Lower leg skin (tissue), 4 donors: ENCODE results near the gene INF2. TPM values are rescaled to one million over a fixed set of nuclear protein-coding genes. Genes with fewer than 3 reads are reported as not detected.

ENCODE experiments used
- DNase-seq, 2 donors: peaks; one replicate each; pipeline ENCODE4 v3.0.0-alpha.2; 2019; ENCODE audit warnings: low spot score in 2 of 2
- H3K4me3 ChIP-seq: fragments of 200-600 bp; sonication (generic); 2 replicates; pipeline ENCODE4 v1.5.1; 2017; ENCODE audit warnings: mild to moderate bottlenecking, low read depth; ENCODE audit not compliant: poor library complexity, severe bottlenecking
- POLR2A ChIP-seq, 2 donors: fragments of 450-650 bp; IDR thresholded peaks; one replicate each; pipeline ENCODE4 v1.6.1; 2016 to 2017; ENCODE audit warnings: antibody characterized with exemption in 2 of 2, mild to moderate bottlenecking in 1 of 2, moderate library complexity in 1 of 2
- WGBS, 2 donors: methylation state at CpG; one replicate each; pipeline ENCODE4 v1.1.5; 2018; 5-methylcytosine and 5-hydroxymethylcytosine counted together
- intact Hi-C: fragments of 100-400 bp; cut with DNase I; formaldehyde crosslinking; loops from one replicate; pipeline ENCODE4 v1.15.0; 2023; ENCODE audit warnings: low total_unique reads
- total RNA-seq, 4 donors: library from RNA; depleted of rRNA; stranded (reverse); fragments of >200 nt; gene quantifications; one replicate each; pipeline ENCODE4 v1.1.0, GENCODE V29; 2016
- TF ChIP-seq, protein P1 (sequence below), 3 donors: fragments of 450-650 bp; IDR thresholded peaks; one replicate each; pipeline ENCODE4 v1.5.1; 2016; ENCODE audit warnings: antibody characterized with exemption in 3 of 3, mild to moderate bottlenecking in 3 of 3, moderate library complexity in 2 of 3

Gene INF2
- total RNA-seq, 4 donors from 2014 or later: 63.8 to 121 (median 83.9) TPM

DNA sequence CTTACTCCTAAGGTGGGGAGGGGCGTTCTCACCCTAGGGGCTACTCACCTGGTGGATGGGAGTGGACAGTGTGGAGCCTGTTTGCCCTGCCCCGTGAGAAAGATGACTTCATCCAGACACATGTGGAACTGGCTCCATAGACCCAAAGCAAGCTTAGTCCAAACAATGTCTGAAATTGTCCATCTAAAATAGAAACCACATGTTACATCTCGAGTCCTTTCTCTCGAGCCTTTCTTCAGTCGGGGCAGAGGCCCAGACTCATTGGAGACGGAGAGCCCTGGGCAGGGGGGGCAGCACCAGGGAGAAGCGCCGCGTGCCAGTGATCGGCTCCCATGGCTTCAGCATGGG is 67.8 kb downstream of the INF2 start:
- no peak overlapping the region for H3K4me3 ChIP-seq
- intact Hi-C loops: no loop called here
- TF ChIP-seq POLR2A (IDR thresholded peaks at IDR 0.05): no peak
- TF ChIP-seq, protein P1, sequence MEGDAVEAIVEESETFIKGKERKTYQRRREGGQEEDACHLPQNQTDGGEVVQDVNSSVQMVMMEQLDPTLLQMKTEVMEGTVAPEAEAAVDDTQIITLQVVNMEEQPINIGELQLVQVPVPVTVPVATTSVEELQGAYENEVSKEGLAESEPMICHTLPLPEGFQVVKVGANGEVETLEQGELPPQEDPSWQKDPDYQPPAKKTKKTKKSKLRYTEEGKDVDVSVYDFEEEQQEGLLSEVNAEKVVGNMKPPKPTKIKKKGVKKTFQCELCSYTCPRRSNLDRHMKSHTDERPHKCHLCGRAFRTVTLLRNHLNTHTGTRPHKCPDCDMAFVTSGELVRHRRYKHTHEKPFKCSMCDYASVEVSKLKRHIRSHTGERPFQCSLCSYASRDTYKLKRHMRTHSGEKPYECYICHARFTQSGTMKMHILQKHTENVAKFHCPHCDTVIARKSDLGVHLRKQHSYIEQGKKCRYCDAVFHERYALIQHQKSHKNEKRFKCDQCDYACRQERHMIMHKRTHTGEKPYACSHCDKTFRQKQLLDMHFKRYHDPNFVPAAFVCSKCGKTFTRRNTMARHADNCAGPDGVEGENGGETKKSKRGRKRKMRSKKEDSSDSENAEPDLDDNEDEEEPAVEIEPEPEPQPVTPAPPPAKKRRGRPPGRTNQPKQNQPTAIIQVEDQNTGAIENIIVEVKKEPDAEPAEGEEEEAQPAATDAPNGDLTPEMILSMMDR (IDR thresholded peaks at IDR 0.05): no peak
- WGBS, 2 donors: 76 to 83% methylated on average over 10 of the region's 10 CpGs
- DNase-seq: no peak

DNA sequence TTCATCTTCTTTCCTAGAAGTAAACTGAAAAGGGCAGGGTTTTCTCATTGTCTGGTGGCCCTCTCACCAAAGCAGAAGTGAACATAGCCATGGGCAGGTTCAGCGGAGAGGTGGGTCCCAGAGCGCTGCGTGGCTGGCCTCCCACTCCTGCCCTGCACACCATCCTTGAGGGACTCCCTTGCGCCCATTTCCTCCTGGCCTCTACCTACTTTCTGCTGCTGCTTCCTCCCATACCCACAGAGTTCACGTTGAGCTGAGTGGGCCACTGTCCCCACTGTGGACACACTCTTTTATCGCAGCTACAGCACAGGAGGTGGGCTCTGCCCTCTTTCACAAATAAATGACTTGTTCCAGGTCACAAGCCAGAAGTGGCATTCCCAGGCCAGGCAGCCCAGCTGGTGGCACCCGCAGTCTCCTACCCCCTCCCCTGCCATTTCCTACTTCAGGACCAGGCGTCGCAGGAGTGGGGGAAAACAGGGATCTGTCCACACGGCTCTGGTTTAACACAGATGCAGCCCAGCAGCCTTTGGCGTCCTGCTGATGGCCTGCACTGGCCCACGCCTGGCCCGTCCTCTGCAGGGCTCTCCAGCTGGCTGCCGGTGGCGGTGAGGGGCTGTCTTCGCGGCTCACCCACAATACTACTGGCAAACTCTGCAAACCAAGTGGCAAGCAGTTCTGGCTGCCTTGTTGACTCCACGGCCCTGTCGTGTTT is 68.4 kb downstream of the INF2 start:
- WGBS, 2 donors: 91 to 96% methylated on average over 17 to 19 of the region's 19 CpGs
- intact Hi-C loops: no loop called here
- no peak for DNase-seq
- no peak overlapping the region for H3K4me3 ChIP-seq
- TF ChIP-seq, protein P1 (IDR thresholded peaks at IDR 0.05): no peak
- TF ChIP-seq POLR2A (IDR thresholded peaks at IDR 0.05): no peak

DNA sequence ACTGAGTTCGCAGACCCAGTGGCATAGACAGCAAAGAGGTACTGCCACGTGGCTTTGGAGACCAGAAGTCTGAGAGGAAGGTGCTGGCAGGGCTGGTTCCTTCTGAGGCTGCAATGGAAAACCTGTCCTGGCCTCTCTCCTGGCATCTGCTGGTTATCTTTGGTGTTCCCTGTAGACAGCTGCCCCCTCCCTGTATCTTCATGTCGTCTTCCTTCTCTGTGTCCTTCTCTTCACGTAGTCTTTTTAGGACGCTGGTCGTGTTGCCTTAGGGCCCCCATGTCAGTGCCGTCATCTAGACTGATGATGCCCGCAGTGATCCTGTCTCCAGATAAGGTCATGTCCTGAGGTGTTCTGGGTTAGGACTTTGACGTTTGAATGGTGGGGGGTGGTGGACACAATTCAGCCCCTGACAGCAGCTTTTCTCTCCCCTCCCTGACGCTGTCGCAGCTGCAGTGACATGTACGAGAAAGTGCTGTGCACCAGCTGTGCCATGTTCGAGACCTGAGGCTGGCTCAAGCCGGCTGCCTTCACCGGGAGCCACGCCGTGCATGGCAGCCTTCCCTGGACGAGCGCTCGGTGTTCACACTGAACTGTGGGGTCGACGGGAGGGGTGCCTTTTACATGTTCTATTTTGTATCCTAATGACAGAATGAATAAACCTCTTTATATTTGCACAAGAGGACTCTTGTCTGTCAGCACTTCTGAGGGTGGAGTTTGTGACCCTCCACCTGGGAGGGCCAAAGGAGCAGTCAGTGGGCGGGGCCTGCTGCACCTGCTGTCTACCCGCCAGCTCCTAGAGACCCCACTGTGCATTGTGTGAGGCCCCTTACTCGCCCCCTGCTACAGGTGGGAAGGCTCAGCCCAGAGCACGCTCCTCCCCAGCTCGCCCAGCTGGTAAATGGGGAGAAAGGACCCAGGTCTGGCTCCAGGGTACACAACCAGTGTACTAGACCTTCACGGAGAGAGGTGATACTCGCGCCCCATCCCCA is 69.9 kb downstream of the INF2 start:
- H3K4me3 ChIP-seq: no peak overlapping the region
- TF ChIP-seq, protein P1 (IDR thresholded peaks at IDR 0.05): no peak
- no peak for TF ChIP-seq POLR2A (IDR thresholded peaks at IDR 0.05)
- DNase-seq: no peak
- intact Hi-C loops: no loop called here
- WGBS, 2 donors: 87 to 89% methylated on average over 28 to 30 of the region's 30 CpGs

DNA sequence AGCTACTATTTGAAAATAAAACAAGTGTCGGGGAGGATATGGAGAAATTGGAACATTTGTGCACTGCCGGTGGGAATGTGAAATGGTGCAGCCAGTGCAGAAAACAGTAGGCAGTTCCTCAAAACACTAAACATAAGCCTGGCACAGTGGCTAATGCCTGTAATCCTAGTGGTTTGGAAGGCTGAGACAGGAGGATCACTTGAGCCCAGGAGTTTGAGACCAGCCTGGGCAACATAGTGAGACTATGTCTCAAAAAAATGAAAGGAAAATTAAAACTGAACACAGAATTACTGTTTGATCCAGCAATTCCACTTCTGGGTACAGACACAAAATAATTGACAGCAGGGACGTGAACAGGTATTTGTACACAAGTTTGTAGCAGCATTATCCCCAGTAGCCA is 76.1 kb downstream of the INF2 start:
- DNase-seq: no peak
- WGBS, 2 donors: 89 to 91% methylated on average over 3 of the region's 3 CpGs
- TF ChIP-seq, protein P1 (IDR thresholded peaks at IDR 0.05): no peak
- TF ChIP-seq POLR2A (IDR thresholded peaks at IDR 0.05): no peak
- H3K4me3 ChIP-seq: no peak overlapping the region
- intact Hi-C loops: no loop called here

DNA sequence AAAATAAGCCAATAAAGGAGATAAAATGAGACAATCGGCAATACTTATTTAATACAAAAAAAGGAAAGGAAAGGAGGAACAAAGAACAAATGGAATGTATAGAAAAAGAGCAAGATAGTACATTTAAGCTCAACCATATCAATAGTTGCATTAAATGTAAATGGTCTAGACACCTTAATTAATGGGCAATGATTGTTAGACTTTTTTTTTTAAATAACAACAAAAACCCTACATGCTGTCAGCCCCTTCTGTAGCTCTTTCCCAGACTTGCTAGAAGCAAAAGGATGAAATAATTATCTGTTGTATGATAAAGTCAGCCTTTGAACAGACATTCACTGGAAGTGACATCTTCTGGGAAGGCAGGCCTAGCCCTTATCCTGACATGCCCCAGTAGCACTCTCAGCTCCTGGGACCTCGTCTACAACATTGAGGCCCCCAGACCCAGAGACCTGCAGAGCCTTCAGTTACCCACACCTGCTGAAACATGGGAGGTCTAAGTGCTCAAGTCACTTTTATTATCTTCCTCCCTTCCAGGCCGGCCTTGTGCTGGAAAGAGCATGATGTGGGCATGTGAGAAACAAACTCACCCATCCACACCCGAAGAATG is 76.9 kb downstream of the INF2 start:
- DNase-seq: no peak
- TF ChIP-seq POLR2A (IDR thresholded peaks at IDR 0.05): no peak
- TF ChIP-seq, protein P1 (IDR thresholded peaks at IDR 0.05): no peak
- H3K4me3 ChIP-seq: no peak overlapping the region
- 90 to 96% methylated on average over 4 of the region's 4 CpGs for WGBS, 2 donors
- intact Hi-C loops: no loop called here
